GM18951 (cell line): ENCODE results near the gene LTBP1.

Experiments used
- POLR2A ChIP-seq: IDR thresholded peaks from 4 replicates; pipeline ENCODE4 v1.6.1; 2011; ENCODE audit warnings: mild to moderate bottlenecking; ENCODE audit not compliant: insufficient read length, insufficient read depth; ENCODE audit errors: extremely low read depth
- in situ Hi-C: fragments of 300-500 bp; cut with MboI; formaldehyde crosslinking; loops from one replicate; pipeline ENCODE4 v1.12.0; 2022; ENCODE audit warnings: low sequenced_read_pairs, mixed read lengths, inconsistent platforms; ENCODE audit not compliant: unreplicated experiment

Gene LTBP1

DNA sequence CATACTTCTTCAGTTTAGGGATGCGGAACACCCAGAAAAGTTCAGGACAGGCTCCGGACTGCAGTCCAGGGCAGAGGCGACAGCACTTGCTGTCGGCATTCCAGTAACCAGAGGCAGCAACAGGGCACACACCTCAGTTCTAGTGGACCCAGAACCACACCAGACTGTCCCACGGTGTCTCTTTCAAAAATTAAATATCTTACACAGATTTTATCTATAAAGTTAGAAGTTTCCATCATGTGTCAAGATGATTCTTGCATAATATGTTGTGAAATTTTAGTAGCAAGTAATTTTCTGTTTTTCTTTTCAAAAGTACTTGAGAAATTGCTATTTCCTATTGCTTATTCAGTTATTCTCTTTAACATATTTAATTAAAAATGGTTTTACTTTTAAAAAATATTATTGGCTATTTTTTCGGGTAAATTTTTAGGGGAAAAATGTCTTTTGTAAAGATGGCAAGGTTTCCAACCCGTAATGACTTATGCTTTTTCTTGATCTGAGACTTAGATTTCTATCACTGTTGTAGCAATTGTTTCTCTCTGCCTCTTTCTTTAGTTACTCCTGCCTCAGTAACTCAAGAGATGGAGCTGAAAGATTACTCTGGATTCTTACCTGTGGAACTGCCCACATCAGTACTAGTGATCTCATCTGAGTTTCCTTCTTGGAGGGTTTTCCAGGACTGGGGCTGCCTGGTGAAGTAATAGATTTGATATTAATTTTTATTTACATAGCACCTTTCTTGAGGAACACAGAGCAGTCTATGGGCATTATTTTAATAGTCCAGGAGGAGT is 182.7 kb downstream of the LTBP1 start:
- TF ChIP-seq POLR2A, result no peak
- in situ Hi-C loops, result no loop called here

DNA sequence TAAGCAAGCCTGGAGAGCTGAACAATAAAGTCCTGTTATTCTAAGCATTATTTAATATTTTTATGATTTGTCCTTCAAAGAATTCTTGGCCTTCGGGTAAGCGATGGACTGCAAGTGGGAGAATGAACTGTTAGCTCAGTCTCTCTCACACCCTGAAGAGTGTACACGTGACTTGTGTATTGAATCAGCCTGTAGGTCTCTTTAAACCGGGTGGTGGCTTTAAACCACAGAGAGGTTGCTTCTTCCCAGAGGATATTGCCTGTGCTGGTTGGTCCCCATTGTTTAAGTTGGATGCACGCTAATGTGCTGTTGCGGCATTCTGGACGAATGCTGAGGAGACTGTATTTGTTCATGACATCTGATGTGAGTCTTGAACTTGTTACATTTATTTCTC is 183.3 kb downstream of the LTBP1 start:
- no peak for TF ChIP-seq POLR2A
- in situ Hi-C loops, result no loop called here

DNA sequence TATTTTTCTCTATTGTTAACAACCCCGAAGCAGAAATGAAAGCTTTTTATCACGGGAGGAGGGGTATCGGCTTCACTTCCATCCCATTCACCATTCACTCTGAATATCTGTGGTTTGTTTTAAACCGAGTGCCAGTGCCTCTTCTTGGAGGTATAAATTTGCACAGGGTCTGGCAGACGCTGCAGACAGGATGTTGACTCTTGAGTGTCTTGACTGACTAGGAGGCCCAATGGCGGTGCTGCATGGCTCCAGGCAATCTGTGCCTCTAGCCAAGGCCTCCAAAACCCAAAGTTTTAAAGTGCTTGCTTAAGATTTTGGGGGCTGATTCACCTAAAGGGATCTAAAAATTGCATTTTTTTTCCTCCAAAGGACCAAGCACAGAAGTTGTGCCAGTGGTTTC is 183.8 kb downstream of the LTBP1 start:
- in situ Hi-C loops, result no loop called here
- TF ChIP-seq POLR2A, result no peak

DNA sequence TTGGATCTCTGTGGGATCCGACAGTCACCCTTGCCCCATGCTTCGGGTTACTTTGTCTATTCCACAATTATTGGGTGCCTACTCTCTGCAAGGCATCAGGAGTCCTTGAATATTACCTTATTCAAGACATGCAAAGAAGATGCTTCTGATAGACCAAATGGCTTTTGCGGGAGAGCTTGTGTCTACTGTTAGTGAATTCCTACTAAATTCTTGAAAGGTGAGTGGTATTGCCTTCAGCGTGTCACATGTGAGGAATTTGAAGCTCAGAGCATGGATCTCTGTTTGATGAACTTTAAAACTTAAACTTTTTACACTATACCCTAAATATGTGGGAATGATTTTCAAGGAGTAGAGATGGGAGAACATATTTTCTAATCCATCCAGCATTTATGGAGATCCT is 184.4 kb downstream of the LTBP1 start:
- TF ChIP-seq POLR2A, result no peak
- in situ Hi-C loops, result no loop called here

DNA sequence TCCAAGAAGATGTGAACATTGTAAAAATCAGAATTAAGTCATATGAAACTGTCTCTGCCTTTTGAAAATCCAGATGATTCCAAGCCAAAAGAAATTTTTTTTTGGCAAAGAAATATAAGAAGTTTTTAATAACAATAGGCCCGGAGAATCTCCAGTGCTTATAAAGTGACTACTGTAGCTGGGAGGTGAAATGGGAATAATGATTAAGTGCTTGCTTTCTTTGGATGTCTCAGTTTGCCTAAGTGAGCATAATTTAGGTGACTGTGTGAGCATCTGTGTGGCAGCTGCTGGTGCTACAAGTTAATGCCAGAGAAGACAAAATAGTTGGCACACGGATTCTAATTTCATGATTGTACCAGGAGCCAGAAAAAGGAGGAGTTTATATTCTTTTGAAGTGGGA is 185.0 kb downstream of the LTBP1 start:
- in situ Hi-C loops, result no loop called here

DNA sequence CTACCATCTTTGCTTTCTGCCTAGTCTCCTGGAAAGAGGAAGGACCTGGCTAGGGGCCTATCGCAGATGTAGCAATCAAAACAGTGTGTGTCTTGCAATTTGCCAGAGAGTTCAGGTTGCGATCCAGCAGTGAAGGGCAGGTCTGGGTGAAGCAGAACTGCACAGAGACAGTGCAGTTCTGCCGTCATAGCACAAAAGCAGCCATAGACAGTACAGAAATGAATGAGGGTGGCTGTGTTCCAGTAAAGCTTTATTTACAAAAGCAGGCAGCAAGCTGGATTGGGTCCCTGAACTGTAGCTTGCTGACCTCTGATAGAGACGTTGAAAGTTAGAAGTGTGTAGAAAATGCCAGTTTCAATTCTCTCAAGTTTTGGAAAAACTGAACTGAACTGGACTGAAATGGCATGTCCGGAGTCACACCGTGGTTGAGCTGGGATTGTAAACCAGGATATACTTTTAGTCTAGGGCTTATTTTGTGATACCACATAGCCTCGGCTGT is 186.8 kb downstream of the LTBP1 start:
- no peak for TF ChIP-seq POLR2A
- in situ Hi-C loops, result no loop called here

More for the DNA sequence above, 185.0 kb downstream of the LTBP1 start:
- TF ChIP-seq POLR2A, result no peak

DNA sequence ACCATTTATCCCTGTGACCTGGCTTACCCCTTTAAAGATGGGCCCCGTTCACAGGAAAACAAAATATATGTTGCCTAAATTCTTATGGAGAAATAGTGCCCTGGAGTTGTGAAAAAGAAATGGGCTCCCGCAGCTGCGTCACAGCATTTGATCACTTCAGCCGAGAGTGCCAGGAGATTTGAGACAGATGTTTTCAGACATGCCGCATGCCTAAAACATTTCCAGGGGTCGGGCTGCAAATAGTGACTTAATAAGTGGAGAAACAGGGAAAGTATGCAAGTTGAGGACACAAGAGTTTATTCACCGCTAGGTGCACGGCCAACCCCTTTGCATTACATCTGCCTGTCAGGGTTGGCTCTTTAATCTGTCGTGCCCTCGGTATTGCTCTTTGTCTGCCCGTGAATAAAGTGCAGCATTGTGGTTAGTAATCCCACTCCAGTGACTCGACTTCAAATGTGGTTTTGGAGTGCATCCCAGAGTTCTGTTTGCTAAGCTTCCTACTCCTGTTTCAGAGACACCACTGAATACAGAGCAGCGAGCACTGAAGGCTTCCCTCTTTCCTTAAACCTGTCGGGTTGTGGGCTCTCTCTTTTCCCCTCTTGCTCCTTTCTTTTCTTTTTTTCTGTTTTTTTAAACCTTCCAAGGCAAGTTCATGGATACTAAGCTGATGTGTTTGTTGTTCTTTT is 187.5 kb downstream of the LTBP1 start:
- in situ Hi-C loops, result no loop called here

DNA sequence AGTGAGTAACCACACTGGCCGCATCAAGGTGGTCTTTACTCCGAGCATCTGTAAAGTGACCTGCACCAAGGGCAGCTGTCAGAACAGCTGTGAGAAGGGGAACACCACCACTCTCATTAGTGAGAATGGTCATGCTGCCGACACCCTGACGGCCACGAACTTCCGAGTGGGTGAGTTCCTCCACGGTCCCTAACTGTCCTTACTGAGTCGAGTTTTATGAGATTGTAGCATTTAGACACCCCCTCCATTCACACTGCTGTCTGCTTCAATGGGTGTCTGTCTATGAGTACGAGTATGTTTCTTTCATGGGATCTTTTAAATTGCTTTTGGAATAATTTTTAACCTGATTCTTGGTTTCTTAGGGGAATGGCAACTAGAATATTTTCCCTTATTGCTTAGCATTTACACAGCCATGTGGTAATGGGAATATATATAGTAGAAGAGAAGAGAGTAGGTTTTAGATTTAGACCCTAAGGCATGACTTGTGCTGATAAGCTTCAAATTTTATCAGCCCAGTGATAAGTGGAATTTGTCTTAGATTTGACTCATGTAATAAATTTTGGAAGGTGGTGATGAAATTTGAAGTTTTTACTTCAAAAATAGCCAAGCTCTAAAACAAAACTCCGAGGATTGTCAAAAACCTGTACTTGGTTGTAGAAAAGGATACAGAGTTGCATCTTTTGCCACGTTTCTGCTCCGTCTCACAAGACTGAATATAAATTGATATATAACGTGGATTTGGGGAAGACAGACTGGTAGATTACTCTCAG is 188.2 kb downstream of the LTBP1 start:
- in situ Hi-C loops, result no loop called here
- TF ChIP-seq POLR2A, result no peak

More for the DNA sequence above, 187.5 kb downstream of the LTBP1 start:
- TF ChIP-seq POLR2A, result no peak

DNA sequence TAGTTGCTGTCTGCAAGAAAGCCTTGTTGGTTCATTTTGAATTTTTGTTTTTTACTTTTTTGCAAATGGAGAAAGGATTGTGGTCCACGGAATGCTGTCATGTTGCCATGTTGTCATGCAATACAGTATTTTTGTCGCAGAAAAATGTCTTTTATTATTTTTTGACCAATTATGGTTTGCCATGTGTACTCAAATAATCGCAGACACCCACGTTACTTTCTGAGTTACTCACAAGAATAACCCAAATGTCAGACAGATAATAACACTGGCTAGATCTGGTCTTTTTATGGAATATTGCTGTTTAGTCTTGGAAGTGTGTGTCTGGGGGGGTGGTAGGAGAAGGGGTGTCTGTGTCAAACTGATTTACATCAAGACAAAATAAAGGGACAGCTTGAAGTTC is 188.9 kb downstream of the LTBP1 start:
- no peak for TF ChIP-seq POLR2A
- in situ Hi-C loops, result no loop called here

DNA sequence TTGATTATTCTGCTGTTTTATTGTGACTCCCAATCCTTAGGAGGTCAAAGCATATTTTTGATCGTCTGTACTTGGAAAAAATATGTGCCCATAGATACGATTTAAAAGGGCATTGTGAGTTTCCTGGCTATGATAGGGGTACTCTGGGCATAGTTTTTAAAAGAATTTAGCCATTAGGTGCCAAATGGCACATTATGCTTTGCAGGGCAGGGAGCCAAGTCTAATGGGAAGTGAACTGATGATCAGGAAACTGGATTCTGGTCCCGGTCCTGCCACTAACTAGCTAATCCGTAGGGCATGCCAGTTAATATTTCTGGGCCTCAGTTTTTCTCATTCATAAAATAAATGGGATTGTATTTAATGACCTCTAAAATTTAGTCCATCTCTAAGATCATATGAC is 189.3 kb downstream of the LTBP1 start:
- TF ChIP-seq POLR2A, result no peak
- in situ Hi-C loops, result no loop called here

DNA sequence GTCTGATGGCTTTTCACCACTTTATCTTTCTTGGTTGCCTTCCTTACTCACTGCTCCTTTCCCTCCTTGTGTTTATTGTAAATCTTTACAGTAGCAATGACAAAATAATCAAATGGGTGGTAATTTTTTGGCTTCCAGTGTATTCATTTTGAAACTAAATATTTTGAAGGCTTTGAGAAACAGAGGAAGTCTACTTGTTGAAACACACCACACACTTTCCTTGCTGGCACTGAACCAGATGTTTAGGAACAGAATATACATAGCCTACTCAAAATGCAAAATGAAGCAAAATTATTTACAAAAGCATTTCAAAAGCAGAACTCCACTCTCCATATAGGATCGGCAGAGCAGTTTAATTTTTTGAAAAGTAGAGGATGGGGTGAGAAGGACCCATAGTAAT is 189.8 kb downstream of the LTBP1 start:
- in situ Hi-C loops, result no loop called here
- no peak for TF ChIP-seq POLR2A

DNA sequence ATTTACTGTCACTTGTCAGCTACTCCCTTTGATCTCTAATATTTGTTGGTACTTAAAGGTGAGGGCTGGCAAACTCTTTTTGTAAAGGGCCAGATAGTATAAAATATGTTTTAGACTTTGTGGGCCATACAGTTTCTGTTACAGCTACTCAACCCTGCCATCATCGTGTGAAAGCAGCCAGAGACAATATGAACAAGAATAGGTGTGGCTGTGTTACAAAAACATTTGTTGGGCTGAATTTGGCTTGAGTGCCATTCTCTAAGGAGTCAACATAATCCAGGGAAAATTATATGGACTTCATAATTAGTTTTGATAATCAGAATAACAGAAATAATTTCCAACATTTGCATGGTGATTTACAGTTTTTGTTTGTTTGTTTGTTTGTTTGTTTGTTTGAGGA is 190.6 kb downstream of the LTBP1 start:
- in situ Hi-C loops, result no loop called here
- no peak for TF ChIP-seq POLR2A

DNA sequence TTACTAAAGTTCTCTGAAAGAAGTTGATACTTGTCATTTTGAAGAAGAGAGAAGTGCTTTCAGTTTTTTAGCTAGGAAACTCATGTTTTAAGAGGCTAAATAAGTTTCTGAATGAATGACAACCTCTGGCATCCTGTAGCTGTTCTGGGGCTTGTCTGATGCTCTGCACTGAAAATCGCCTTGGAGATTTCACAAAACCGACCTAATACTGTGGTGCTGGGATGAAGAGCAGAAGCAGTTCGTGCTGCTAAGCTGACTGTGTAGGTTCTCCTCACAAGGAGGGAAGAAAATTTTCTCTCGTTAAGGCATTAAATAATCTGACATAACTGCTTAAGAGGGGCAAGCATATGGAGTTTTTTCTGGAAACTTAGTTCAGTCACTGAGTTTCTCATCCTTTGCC is 193.2 kb downstream of the LTBP1 start:
- in situ Hi-C loops, result no loop called here
- TF ChIP-seq POLR2A, result no peak
